Kidney (tissue), 14 donors: ENCODE results near the gene CPNE2. TPM values are rescaled to one million over a fixed set of nuclear protein-coding genes. Genes with fewer than 3 reads are reported as not detected.
A peak's percentile ranks its signal among the peaks of the same experiment; 100 is the strongest.

Experiments
- DNase-seq, 5 donors: peaks; one replicate each; pipeline ENCODE4 v3.0.0-alpha.2; 2013 to 2020
- FAIRE-seq: peaks from 2 replicates; lab custom pipeline; 2012; peaks lifted over from hg19 to GRCh38; lab: Jason Lieb, UNC
- H3K27ac ChIP-seq, 2 donors: one replicate each; pipeline ENCODE4 v1.7.0; 2013; ENCODE audit warnings: low read depth in 2 of 2, low read length in 2 of 2, inconsistent platforms in 1 of 2
- H3K27me3 ChIP-seq: one replicate; pipeline ENCODE4 v1.7.1; 2013; ENCODE audit warnings: low read length, inconsistent platforms; ENCODE audit not compliant: control insufficient read depth, insufficient read depth
- H3K36me3 ChIP-seq, 3 donors: one replicate each; pipeline versions ENCODE4 v1.7.0 to v1.7.1; 2013; ENCODE audit warnings: low read length in 3 of 3, control low read depth in 1 of 3, inconsistent platforms in 1 of 3; ENCODE audit not compliant: insufficient read depth in 3 of 3, control insufficient read depth in 2 of 3
- H3K4me1 ChIP-seq, 3 donors: one replicate each; pipeline versions ENCODE4 v1.7.0 to v1.7.1; 2013; ENCODE audit warnings: low read length in 3 of 3, inconsistent platforms in 1 of 3, low read depth in 1 of 3; ENCODE audit not compliant: control insufficient read depth in 2 of 3, insufficient read depth in 2 of 3
- H3K4me3 ChIP-seq, 3 donors: one replicate each; pipeline versions ENCODE4 v1.7.0 to v1.8.1; 2013; ENCODE audit warnings: low read length in 3 of 3, control low read depth in 1 of 3, inconsistent platforms in 1 of 3
- H3K9ac ChIP-seq, 3 donors: one replicate each; pipeline versions ENCODE4 v1.7.0 to v1.7.1; 2013; ENCODE audit warnings: low read length in 3 of 3, control low read depth in 1 of 3, inconsistent platforms in 1 of 3
- H3K9me3 ChIP-seq, 3 donors: one replicate each; pipeline versions ENCODE4 v1.7.0 to v1.7.1; 2013; ENCODE audit warnings: low read length in 3 of 3, control low read depth in 1 of 3, inconsistent platforms in 1 of 3; ENCODE audit not compliant: control insufficient read depth in 2 of 3, insufficient read depth in 1 of 3
- intact Hi-C: fragments of 100-400 bp; cut with DNase I; formaldehyde crosslinking; loops from one replicate; pipeline ENCODE4 v1.11.1; 2022
- polyA plus RNA-seq: library from polyadenylated mRNA; stranded (reverse); fragments of 350-450 nt; fragmentation: Illumina TruSeq; extraction: RNeasy Lipid Tissue Mini Kit (QIAGEN cat#74804); gene quantifications from one replicate; pipeline ENCODE4 v1.2.3, GENCODE V29; 2014; ENCODE audit warnings: low read depth, low replicate concordance; ENCODE audit not compliant: insufficient read depth
- total RNA-seq: library from RNA; stranded (reverse); fragmentation: NEBNext Ultra II Directional; extraction: Animal tissue kit (Norgen Biotek cat#: 25700); gene quantifications from one replicate; pipeline ENCODE4 v1.2.1, GENCODE V29; 2021
- TF ChIP-seq, protein P1 (sequence below): IDR thresholded peaks from 3 replicates; pipeline ENCODE4 v1.5.1; 2012; ENCODE audit warnings: mild to moderate bottlenecking, moderate library complexity, borderline replicate concordance; ENCODE audit not compliant: insufficient read depth; ENCODE audit errors: extremely low read depth
- donor health status: control.
- donor health status: control.
- donor health status: control.
- donor health status: control.
- donor health status: control.
- donor health status: DM: yes; HTN: yes; CAD: no.
- donor health status: Normal renal cell carcinoma (clear cell type).

CPNE2 gene
- total and polyA plus RNA-seq, 2 donors from 2014 or later, result 24.1 to 33.1 TPM

- no peak for FAIRE-seq
- Histone ChIP-seq H3K9ac (no peak overlapping the region), H3K27me3 (no peaks in the 10 kb centered on the region), H3K4me3 (no peak overlapping the region), H3K9me3 (no peaks in the 10 kb centered on the region), H3K4me1 (no peaks in the 10 kb centered on the region), H3K36me3 (peaks cover 0 to 2% (median 0%) of the 10 kb centered on the region in 3 donors), H3K27ac (no peak overlapping the region)
- TF ChIP-seq, protein P1, sequence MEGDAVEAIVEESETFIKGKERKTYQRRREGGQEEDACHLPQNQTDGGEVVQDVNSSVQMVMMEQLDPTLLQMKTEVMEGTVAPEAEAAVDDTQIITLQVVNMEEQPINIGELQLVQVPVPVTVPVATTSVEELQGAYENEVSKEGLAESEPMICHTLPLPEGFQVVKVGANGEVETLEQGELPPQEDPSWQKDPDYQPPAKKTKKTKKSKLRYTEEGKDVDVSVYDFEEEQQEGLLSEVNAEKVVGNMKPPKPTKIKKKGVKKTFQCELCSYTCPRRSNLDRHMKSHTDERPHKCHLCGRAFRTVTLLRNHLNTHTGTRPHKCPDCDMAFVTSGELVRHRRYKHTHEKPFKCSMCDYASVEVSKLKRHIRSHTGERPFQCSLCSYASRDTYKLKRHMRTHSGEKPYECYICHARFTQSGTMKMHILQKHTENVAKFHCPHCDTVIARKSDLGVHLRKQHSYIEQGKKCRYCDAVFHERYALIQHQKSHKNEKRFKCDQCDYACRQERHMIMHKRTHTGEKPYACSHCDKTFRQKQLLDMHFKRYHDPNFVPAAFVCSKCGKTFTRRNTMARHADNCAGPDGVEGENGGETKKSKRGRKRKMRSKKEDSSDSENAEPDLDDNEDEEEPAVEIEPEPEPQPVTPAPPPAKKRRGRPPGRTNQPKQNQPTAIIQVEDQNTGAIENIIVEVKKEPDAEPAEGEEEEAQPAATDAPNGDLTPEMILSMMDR, result no peak
- intact Hi-C loops, result no loop called here
- no peak for DNase-seq
Observed at GRCh38 chr16:57055671-57056070, 36.7 kb upstream of the CPNE2 start.

- H3K36me3 ChIP-seq, result peaks cover 0 to 2% (median 0%) of the 10 kb centered on the region in 3 donors
- no peak overlapping the region for H3K9ac ChIP-seq
- no peaks in the 10 kb centered on the region for H3K9me3 ChIP-seq
- no peak overlapping the region for H3K4me3 ChIP-seq
- H3K27me3 ChIP-seq, result no peaks in the 10 kb centered on the region
- no peak for FAIRE-seq
- TF ChIP-seq, protein P1, result no peak
- H3K4me1 ChIP-seq, result peaks cover 0 to 5% (median 0%) of the 10 kb centered on the region in 3 donors
- no peak for DNase-seq
- intact Hi-C loops, result no loop called here
- H3K27ac ChIP-seq, result no peak overlapping the region
Observed at GRCh38 chr16:57058291-57058861, 34.0 kb upstream of the CPNE2 start.

GRCh38 chr16:57060323-57061083 lies 31.9 kb upstream of the CPNE2 start:
- Histone ChIP-seq H3K9me3 (no peaks in the 10 kb centered on the region), H3K27me3 (no peaks in the 10 kb centered on the region), H3K4me3 (no peak overlapping the region), H3K36me3 (no peaks in the 10 kb centered on the region), H3K27ac (peak overlapping the region; percentile 63 to 85), H3K4me1 (peaks cover 0 to 5% (median 0%) of the 10 kb centered on the region in 3 donors), H3K9ac (peak overlapping the region in 1 of 3 donors; percentile 41)
- TF ChIP-seq, protein P1, result no peak
- intact Hi-C loops, result no loop called here
- DNase-seq, result no peak
- FAIRE-seq, result no peak
